NK-92 treated with Interleukin-12 subunit alpha and Interleukin-12 subunit beta, amount 100 ng/mL, for 24 hours (cell line): ENCODE results near the gene TSPEAR.
"Not testable (repeated sequence)": the region's sequence is repeated elsewhere in the genome, so short reads cannot be mapped to it uniquely, and the experiment has no call there.

Experiments used
- DNase-seq: peaks from one replicate; lab custom pipeline; 2025; lab: John Stamatoyannopoulos, UW

TSPEAR gene

GRCh38 chr21:44650973-44651675 is 60.2 kb downstream of the TSPEAR start:
- DNase-seq: no peak

- no peak for DNase-seq
Observed at GRCh38 chr21:44650265-44650972, 61.0 kb downstream of the TSPEAR start.

GRCh38 chr21:44649521-44650100 is 61.8 kb downstream of the TSPEAR start:
- no peak for DNase-seq

GRCh38 chr21:44648557-44649311 is 62.6 kb downstream of the TSPEAR start:
- DNase-seq: no peak

GRCh38 chr21:44647222-44647552 is 64.2 kb downstream of the TSPEAR start:
- no peak for DNase-seq

GRCh38 chr21:44646366-44647221 is 64.8 kb downstream of the TSPEAR start, which contains the start of gene KRTAP10-11:
KRTAP10-11 (plus strand) TSS chr21:44646414; CDS start chr21:44646459, 45 bp downstream.
- not testable (repeated sequence) for DNase-seq

GRCh38 chr21:44644878-44645277 is 66.5 kb downstream of the TSPEAR start:
- DNase-seq: no peak

GRCh38 chr21:44643741-44644310 is 67.5 kb downstream of the TSPEAR start:
- DNase-seq: no peak

GRCh38 chr21:44640761-44641160 is 70.6 kb downstream of the TSPEAR start:
- no peak for DNase-seq

- no peak for DNase-seq
Observed at GRCh38 chr21:44639331-44639655, 72.1 kb downstream of the TSPEAR start.

- DNase-seq: not testable (repeated sequence)
Observed at GRCh38 chr21:44638506-44639330, 72.7 kb downstream of the TSPEAR start.

- not testable (repeated sequence) for DNase-seq
Observed at GRCh38 chr21:44637851-44638348, 73.5 kb downstream of the TSPEAR start.

- no peak for DNase-seq
Observed at GRCh38 chr21:44637018-44637850, 74.1 kb downstream of the TSPEAR start, which contains the start of gene KRTAP10-10. KRTAP10-10 (plus strand) TSS chr21:44637356; CDS start chr21:44637418, 62 bp downstream.

GRCh38 chr21:44636209-44637017 is 75.0 kb downstream of the TSPEAR start:
- no peak for DNase-seq

- DNase-seq: no peak
Observed at GRCh38 chr21:44632067-44632466, 79.3 kb downstream of the TSPEAR start.

- no peak for DNase-seq
Observed at GRCh38 chr21:44630440-44630839, 80.9 kb downstream of the TSPEAR start.

GRCh38 chr21:44628707-44629391 is 82.5 kb downstream of the TSPEAR start:
- no peak for DNase-seq

GRCh38 chr21:44627831-44628233 is 83.5 kb downstream of the TSPEAR start:
- DNase-seq: not testable (repeated sequence)
